ENCODE data around the gene MAN1C1. TPM values are rescaled to one million over a fixed set of nuclear protein-coding genes. Genes with fewer than 3 reads are reported as not detected.

Gene MAN1C1
- total RNA-seq, 1 donor from 2014 or later = 5.4 TPM

DNA sequence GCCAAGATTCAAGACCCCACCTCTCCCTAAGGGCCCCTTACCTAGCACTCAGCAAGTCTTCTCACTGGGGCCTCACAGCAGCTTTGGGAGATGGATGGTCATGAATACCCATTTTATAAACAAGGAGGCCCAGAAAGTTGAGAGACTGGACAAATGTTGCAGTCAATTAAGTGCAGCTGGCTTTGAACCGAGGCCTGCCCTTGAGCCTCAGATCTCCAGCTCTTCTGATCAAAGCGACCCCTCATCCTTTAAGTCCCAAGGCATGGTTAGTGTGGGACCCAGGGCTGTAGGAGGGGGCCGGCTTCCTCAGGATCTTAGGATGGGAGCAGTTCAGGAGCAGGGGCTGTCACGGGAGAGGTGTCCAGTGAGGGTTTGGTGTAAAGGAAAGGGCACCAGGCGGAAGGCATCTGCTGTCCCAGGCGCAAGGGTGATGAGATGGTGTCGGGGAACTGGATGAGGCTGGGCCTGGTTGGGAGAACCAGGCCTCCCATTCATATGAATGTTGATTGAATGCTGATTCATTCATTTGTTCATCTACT, 198.0 kb downstream of the MAN1C1 start:
- H3K4me1 Mint-ChIP-seq (ENCODE audit: low read depth, unreplicated experiment) = peaks cover 20% of the 10 kb centered on the region
- H3K36me3 Mint-ChIP-seq (ENCODE audit: unreplicated experiment) = no peaks in the 10 kb centered on the region
- TF ChIP-seq, protein P1, sequence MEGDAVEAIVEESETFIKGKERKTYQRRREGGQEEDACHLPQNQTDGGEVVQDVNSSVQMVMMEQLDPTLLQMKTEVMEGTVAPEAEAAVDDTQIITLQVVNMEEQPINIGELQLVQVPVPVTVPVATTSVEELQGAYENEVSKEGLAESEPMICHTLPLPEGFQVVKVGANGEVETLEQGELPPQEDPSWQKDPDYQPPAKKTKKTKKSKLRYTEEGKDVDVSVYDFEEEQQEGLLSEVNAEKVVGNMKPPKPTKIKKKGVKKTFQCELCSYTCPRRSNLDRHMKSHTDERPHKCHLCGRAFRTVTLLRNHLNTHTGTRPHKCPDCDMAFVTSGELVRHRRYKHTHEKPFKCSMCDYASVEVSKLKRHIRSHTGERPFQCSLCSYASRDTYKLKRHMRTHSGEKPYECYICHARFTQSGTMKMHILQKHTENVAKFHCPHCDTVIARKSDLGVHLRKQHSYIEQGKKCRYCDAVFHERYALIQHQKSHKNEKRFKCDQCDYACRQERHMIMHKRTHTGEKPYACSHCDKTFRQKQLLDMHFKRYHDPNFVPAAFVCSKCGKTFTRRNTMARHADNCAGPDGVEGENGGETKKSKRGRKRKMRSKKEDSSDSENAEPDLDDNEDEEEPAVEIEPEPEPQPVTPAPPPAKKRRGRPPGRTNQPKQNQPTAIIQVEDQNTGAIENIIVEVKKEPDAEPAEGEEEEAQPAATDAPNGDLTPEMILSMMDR (IDR thresholded peaks at IDR 0.05; ENCODE audit: partially characterized antibody, unreplicated experiment) = no peak
- H3K27ac Mint-ChIP-seq (ENCODE audit: unreplicated experiment) = no peak overlapping the region
- H3K4me3 Mint-ChIP-seq (ENCODE audit: unreplicated experiment) = no peak overlapping the region
- no peak for DNase-seq
- H3K9me3 Mint-ChIP-seq (ENCODE audit: unreplicated experiment) = peaks cover 4% of the 10 kb centered on the region
- peaks cover 7% of the 10 kb centered on the region for H3K27me3 Mint-ChIP-seq (ENCODE audit: unreplicated experiment)

DNA sequence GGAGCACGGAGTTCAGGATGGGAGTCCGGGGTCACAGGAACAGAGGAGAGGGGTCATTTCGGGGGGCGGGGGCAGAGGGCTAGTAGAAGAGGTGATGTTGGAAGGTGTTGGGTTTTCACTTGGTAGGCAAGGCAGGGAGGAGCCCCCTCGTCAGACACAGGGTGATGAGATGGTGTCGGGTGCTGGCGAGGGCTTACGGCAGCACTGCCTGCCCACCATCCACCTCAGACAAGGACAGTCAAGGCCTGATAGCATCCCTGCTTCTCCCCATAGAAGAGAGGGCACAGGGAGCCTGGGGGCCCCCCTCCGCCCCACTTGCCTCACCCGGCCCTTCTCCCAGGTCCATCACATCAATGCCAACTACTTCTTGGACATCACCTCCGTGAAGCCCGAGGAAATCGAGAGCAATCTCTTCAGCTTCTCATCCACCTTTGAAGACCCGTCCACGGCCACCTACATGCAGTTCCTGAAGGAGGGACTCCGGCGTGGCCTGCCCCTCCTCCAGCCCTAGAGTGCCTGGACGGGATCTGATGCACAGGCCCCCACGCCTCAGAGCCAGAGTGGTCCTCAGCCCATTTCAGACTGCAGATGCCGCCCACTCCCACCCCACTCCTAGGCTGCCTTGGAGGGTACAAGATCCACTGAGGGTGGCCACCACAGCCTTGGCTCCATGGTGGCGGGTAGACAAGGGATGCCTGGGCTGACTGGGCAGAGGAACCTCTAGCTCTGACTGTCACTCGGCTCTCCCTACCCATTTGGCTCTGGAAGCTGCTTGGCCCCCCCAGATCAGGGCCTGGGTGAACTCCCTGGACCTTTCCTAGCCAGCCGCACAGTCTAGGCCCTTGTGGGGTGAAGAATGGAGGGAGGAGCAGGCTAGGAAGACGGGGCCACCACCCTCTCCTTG, 198.9 kb downstream of the MAN1C1 start:
- Mint-ChIP-seq H3K4me3 (ENCODE audit: unreplicated experiment) (no peak overlapping the region), H3K27me3 (ENCODE audit: unreplicated experiment) (peaks cover 7% of the 10 kb centered on the region), H3K27ac (ENCODE audit: unreplicated experiment) (no peak overlapping the region), H3K9me3 (ENCODE audit: unreplicated experiment) (peaks cover 4% of the 10 kb centered on the region), H3K4me1 (ENCODE audit: low read depth, unreplicated experiment) (peaks cover 17% of the 10 kb centered on the region), H3K36me3 (ENCODE audit: unreplicated experiment) (no peaks in the 10 kb centered on the region)
- TF ChIP-seq, protein P1 (IDR thresholded peaks at IDR 0.05; ENCODE audit: partially characterized antibody, unreplicated experiment) = no peak
- DNase-seq = no peak

DNA sequence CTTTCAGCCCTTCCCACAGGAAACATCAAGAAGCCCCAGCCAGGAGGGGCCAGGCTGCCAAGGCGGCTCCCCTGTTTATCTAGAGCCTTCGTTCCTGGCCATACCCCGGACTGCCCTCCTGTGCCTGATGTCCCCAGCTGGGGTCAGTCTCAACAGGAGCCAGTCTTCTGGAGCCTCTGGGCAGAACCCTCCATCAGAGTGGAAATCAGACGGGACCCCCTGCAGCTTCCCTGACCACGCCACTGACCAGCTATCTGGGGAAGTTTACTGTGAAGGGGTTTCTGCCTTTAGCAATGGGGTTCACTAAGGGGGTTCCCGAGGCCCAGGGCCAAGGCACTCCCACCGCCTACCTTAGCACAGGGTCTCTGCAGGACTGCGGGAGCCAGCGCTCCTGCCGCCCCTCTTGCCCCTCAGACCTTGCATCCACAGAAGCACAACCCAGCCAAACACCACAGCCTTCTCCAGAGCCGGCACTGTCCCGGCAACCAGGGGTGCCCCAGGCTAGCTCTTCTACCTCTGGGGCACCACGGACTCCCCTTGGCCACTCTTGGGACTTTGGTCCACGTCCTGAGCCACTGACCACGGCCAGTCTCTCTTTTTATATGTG, 199.6 kb downstream of the MAN1C1 start:
- Mint-ChIP-seq H3K27ac (ENCODE audit: unreplicated experiment) (no peak overlapping the region), H3K9me3 (ENCODE audit: unreplicated experiment) (peaks cover 11% of the 10 kb centered on the region), H3K4me3 (ENCODE audit: unreplicated experiment) (no peak overlapping the region), H3K4me1 (ENCODE audit: low read depth, unreplicated experiment) (peaks cover 19% of the 10 kb centered on the region), H3K36me3 (ENCODE audit: unreplicated experiment) (no peaks in the 10 kb centered on the region), H3K27me3 (ENCODE audit: unreplicated experiment) (peaks cover 7% of the 10 kb centered on the region)
- DNase-seq = no peak
- TF ChIP-seq, protein P1 (IDR thresholded peaks at IDR 0.05; ENCODE audit: partially characterized antibody, unreplicated experiment) = no peak

DNA sequence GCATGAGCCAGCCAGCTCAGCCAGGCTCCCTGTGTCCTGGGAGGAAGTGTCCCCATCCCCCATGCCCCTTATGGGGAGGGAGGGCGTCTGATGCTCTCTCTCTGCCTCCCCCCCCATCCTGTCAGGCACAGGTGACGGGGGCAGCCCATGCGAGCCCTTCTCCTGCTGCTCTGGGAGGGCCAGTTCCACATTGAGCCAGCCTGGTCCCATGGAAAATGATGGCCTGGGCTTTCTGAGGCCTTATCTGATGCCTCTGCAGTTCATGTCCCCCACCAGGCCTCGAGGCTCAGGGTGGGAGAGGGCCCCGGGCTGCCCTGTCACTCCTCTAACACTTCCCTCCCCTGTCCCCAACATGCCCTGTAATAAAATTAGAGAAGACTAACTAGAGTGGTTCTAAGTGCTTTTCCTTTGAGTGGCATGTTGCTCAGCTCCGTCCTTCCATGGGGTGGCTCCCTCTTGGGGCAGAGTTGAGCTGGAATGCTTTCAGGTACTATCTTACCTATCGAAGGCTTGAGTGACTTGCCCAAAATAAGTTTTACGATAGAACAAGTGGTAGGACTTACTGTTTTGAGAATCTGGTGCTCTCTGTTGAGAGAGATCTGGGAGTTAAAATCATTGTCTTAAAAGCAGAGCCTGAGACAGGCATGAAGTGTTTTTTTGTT, 201.4 kb downstream of the MAN1C1 start:
- Mint-ChIP-seq H3K4me3 (ENCODE audit: unreplicated experiment) (peak overlapping the region; percentile 100), H3K9me3 (ENCODE audit: unreplicated experiment) (peaks cover 18% of the 10 kb centered on the region), H3K4me1 (ENCODE audit: low read depth, unreplicated experiment) (peaks cover 30% of the 10 kb centered on the region), H3K27me3 (ENCODE audit: unreplicated experiment) (peaks cover 10% of the 10 kb centered on the region), H3K36me3 (ENCODE audit: unreplicated experiment) (no peaks in the 10 kb centered on the region), H3K27ac (ENCODE audit: unreplicated experiment) (peak overlapping the region; percentile 93)
- DNase-seq = no peak
- TF ChIP-seq, protein P1 (IDR thresholded peaks at IDR 0.05; ENCODE audit: partially characterized antibody, unreplicated experiment) = no peak
